ENCODE data around the gene ZNF263. TPM values are rescaled to one million over a fixed set of nuclear protein-coding genes. Genes with fewer than 3 reads are reported as not detected.

Gene ZNF263
- total RNA-seq, 2 experiments from 2014 or later, result 27.6 to 65.9 TPM

GRCh38 chr16:3241761-3242160 lies 41.5 kb upstream of the ZNF263 start:
- Histone ChIP-seq H3K9me2 (ENCODE audit: insufficient read depth, low read length) (no peaks in the 10 kb centered on the region), H3K9me3 (ENCODE audit: low read length) (no peaks in the 10 kb centered on the region), H4K20me1 (ENCODE audit: insufficient read depth, low read length) (no peaks in the 10 kb centered on the region), H3K4me3 (ENCODE audit: low read depth, low read length, poor library complexity, severe bottlenecking) (no peak overlapping the region), H3K4me2 (ENCODE audit: low read length) (no peak overlapping the region), H3K27ac (ENCODE audit: low read depth, low read length, poor library complexity, severe bottlenecking) (no peak overlapping the region), H3K36me3 (ENCODE audit: insufficient read depth, low read length) (no peaks in the 10 kb centered on the region), H3K4me1 (ENCODE audit: insufficient read depth, low read length, poor library complexity, severe bottlenecking) (no peaks in the 10 kb centered on the region), H2AFZ (ENCODE audit: low read length) (no peak overlapping the region), H3K79me2 (ENCODE audit: insufficient read depth, low read depth, low read length) (no peaks in the 10 kb centered on the region)
- no peak for DNase-seq (ENCODE audit: low spot score)
- ChIA-PET POLR2A (no interaction called here), CTCF (ENCODE audit: unreplicated experiment) (no interaction called here)
- TF ChIP-seq, protein P1, sequence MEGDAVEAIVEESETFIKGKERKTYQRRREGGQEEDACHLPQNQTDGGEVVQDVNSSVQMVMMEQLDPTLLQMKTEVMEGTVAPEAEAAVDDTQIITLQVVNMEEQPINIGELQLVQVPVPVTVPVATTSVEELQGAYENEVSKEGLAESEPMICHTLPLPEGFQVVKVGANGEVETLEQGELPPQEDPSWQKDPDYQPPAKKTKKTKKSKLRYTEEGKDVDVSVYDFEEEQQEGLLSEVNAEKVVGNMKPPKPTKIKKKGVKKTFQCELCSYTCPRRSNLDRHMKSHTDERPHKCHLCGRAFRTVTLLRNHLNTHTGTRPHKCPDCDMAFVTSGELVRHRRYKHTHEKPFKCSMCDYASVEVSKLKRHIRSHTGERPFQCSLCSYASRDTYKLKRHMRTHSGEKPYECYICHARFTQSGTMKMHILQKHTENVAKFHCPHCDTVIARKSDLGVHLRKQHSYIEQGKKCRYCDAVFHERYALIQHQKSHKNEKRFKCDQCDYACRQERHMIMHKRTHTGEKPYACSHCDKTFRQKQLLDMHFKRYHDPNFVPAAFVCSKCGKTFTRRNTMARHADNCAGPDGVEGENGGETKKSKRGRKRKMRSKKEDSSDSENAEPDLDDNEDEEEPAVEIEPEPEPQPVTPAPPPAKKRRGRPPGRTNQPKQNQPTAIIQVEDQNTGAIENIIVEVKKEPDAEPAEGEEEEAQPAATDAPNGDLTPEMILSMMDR (conservative IDR thresholded peaks at IDR 0.05; ENCODE audit: low read length), result no peak
- TF ChIP-seq EZH2phosphoT487 (IDR thresholded peaks at IDR 0.05; ENCODE audit: borderline replicate concordance, low read depth, low read length), result no peak
- intact Hi-C loops (cut with micrococcal nuclease; ENCODE audit: unreplicated experiment), result no loop called here
- no TSS peak for BruUV-seq (replicated peaks)

GRCh38 chr16:3242709-3243108 lies 40.6 kb upstream of the ZNF263 start:
- H3K27ac ChIP-seq (ENCODE audit: low read depth, low read length, poor library complexity, severe bottlenecking), result no peak overlapping the region
- no TSS peak for BruUV-seq (replicated peaks)
- no peak for DNase-seq (ENCODE audit: low spot score)
- no peak overlapping the region for H2AFZ ChIP-seq (ENCODE audit: low read length)
- no peaks in the 10 kb centered on the region for H3K9me2 ChIP-seq (ENCODE audit: insufficient read depth, low read length)
- ChIA-PET POLR2A (no interaction called here), CTCF (ENCODE audit: unreplicated experiment) (no interaction called here)
- H3K4me3 ChIP-seq (ENCODE audit: low read depth, low read length, poor library complexity, severe bottlenecking), result no peak overlapping the region
- H3K79me2 ChIP-seq (ENCODE audit: insufficient read depth, low read depth, low read length), result no peaks in the 10 kb centered on the region
- H4K20me1 ChIP-seq (ENCODE audit: insufficient read depth, low read length), result no peaks in the 10 kb centered on the region
- no peaks in the 10 kb centered on the region for H3K9me3 ChIP-seq (ENCODE audit: low read length)
- intact Hi-C loops (cut with micrococcal nuclease; ENCODE audit: unreplicated experiment), result no loop called here
- H3K36me3 ChIP-seq (ENCODE audit: insufficient read depth, low read length), result no peaks in the 10 kb centered on the region
- H3K4me2 ChIP-seq (ENCODE audit: low read length), result no peak overlapping the region
- peaks cover 4% of the 10 kb centered on the region for H3K4me1 ChIP-seq (ENCODE audit: insufficient read depth, low read length, poor library complexity, severe bottlenecking)
- no peak for TF ChIP-seq EZH2phosphoT487 (IDR thresholded peaks at IDR 0.05; ENCODE audit: borderline replicate concordance, low read depth, low read length)
- TF ChIP-seq, protein P1 (conservative IDR thresholded peaks at IDR 0.05; ENCODE audit: low read length), result no peak

GRCh38 chr16:3243882-3244281 lies 39.4 kb upstream of the ZNF263 start:
- H3K79me2 ChIP-seq (ENCODE audit: insufficient read depth, low read depth, low read length), result no peaks in the 10 kb centered on the region
- no TSS peak for BruUV-seq (replicated peaks)
- H3K4me3 ChIP-seq (ENCODE audit: low read depth, low read length, poor library complexity, severe bottlenecking), result no peak overlapping the region
- H3K27ac ChIP-seq (ENCODE audit: low read depth, low read length, poor library complexity, severe bottlenecking), result no peak overlapping the region
- H4K20me1 ChIP-seq (ENCODE audit: insufficient read depth, low read length), result no peaks in the 10 kb centered on the region
- no peaks in the 10 kb centered on the region for H3K36me3 ChIP-seq (ENCODE audit: insufficient read depth, low read length)
- TF ChIP-seq, protein P1 (conservative IDR thresholded peaks at IDR 0.05; ENCODE audit: low read length), result no peak
- TF ChIP-seq EZH2phosphoT487 (IDR thresholded peaks at IDR 0.05; ENCODE audit: borderline replicate concordance, low read depth, low read length), result no peak
- no peak for DNase-seq (ENCODE audit: low spot score)
- CTCF ChIA-PET (ENCODE audit: unreplicated experiment), result interaction anchor here (0.6 kb wide), 1 partner anchor 148 kb away, joined by 3 read pairs; no protein-coding TSS in a partner anchor
- intact Hi-C loops (cut with micrococcal nuclease; ENCODE audit: unreplicated experiment), result no loop called here
- POLR2A ChIA-PET, result no interaction called here
- no peak overlapping the region for H3K4me2 ChIP-seq (ENCODE audit: low read length)
- no peaks in the 10 kb centered on the region for H3K9me2 ChIP-seq (ENCODE audit: insufficient read depth, low read length)
- H2AFZ ChIP-seq (ENCODE audit: low read length), result no peak overlapping the region
- no peaks in the 10 kb centered on the region for H3K9me3 ChIP-seq (ENCODE audit: low read length)
- peaks cover 4% of the 10 kb centered on the region for H3K4me1 ChIP-seq (ENCODE audit: insufficient read depth, low read length, poor library complexity, severe bottlenecking)

Data from OCI-LY7 (cell line).